ENCODE measurements around the gene SLC39A11.

The SLC39A11 gene

DNA sequence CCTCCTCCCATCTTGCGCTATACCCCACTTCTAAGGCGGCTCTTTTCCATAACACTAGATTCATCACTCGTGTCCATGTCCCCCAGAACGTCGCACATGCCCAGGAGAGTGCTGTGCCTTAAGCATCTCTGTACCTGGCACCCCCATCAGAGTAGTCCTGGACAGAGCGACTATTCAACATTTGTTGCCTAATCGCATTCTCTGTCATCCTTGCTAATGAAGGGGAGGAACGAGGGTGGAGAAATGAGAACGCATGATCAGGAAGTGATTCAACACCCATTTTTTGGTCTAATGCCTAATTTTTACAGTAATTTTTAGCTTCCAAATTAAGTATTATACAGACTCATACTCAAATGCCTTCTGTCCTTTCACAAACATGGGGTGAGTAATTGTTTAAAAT is 53.2 kb downstream of the SLC39A11 start:
- DNase-seq: no peak

DNA sequence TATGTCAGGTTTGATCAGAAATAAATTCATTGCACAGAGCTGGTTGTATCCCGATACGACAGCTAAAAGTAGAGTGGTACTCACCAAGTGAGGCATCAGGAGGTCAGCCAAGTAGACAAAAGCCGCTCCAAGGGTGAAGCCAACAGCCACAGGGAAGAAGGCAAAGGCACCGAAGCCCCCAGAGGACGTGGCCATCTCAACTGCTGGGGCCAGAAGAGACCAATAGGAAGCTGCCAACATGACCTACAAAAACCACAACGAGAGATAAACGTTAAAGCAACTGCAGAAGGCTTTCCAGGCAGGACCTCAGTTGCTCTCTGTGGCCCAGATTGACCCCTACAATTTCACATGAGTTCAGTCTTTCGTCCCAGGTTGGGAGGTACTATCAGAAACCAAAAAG is 61.0 kb downstream of the SLC39A11 start:
- DNase-seq: no peak

DNA sequence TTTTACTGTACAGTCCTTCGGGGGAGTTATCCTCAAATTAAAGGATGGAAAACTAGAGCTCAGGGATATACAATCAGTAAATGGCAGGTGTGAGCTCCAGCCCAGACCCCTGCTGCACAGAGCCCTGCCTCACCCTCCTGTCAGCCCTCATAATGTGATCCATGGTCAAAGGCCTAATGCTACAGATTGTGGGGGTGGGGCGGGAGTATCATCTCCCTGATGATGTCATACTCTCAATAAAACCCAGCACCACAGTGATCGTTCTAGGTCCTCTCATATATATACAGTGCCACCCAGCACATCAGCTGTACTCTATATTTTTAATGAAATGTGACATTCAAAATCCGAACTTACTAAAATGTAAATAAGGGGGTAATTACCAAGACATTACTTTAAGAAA is 61.5 kb downstream of the SLC39A11 start:
- DNase-seq: no peak

DNA sequence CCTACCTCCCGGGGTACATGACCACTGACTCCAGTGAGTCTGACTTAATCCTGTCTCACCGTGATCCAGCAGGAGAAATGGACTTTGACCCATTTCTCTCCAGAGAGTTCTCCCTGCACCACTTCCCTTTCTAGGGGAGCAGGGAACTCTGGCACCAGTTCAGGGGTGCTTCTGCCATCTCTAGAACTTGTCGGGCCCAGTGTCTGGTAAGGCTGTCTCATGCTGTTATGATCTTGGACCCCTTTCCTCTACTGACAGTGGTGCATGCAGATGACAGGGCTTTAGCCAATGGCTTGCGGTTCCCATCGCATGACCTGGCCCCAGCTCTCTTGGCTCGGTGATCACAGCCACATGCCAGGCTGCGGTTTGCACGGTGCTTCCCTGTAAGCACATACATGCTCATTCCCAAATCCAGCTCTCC is 62.0 kb downstream of the SLC39A11 start:
- DNase-seq: peak; percentile 53

DNA sequence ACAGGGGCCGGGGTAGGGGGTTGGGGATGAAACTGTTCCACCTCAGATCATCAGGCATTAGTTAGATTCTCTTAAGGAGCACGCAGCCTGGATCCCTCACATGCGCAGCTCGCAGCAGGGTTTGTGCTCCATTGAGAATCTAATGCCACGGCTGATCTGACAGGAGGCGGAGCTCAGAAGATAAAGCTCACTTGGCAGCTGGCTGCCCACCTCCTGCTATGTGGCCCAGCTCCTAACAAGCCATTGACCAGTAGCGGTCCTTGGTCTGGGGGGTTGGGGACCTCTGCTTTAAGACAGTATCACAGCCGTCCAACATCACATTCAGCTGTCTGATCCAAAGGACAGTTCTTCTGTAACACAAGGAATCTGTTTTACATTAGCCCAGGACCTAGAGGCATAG is 62.5 kb downstream of the SLC39A11 start:
- no peak for DNase-seq

DNA sequence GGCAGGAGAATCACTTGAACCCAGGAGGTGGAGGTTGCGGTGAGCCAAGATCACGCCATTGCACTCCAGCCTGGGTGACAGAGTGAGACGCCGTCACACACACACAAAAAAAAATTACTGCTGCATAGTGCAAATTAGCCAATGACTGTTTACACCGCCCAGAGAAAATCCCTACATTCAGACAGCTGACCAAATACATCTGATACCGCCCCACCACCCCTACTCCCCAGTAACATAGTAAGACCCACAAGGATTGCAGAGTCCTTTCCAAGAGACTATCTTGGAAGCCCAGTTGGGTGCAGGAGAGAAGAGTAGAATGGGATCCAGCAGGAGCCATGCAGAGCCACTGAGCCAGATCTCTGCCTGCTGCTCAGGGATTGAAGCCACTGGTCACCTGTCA is 63.5 kb downstream of the SLC39A11 start:
- DNase-seq: no peak

DNA sequence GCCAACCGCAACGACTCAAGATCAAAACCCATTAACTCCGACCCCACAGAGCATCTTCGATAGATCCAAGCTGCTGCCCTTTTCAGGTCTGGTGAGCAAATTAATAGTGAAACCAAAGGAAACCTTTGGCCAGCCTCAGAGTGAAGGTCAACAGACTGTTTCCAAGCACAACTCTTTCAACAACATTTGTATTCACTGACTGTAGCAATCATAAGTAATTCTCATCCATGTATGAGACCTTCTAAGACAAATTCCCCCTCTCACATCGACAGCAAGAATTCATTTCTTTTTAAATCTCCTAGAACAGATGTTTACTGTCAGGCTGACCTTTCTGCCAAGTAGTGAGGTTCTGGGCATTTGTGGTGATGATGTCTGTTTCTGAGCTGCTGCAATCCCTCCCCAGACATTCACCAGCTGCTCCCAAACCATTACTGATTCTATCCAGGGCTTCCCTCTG is 64.2 kb downstream of the SLC39A11 start:
- no peak for DNase-seq

DNA sequence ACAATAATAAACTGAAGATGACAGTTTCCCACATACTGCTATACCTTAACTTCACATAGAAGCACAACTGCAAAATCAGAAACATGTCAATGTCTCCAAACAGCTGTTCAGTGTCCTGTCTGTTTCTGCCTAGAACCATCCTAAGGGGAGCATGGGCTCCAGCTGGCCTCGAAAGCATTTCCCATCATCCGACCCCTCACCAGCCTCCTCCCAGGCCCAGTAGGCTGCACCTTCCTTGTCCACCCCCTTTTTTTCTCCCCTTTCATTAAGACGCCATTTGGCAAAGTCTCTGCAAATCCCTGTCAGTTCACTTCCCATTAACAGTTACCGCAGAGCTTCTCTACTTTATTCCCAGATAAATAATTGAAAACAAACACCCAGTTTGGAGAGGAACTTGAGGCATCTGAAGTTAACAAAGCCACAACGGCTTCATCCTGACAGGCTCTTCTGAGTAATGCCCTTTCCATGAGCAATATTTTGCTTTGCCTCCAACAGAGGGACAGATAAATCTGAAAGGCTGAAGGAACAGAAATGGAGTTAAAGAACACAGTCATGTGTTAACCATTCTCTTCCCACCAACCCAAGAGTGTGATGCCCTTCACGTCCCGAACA is 65.3 kb downstream of the SLC39A11 start:
- DNase-seq: no peak

DNA sequence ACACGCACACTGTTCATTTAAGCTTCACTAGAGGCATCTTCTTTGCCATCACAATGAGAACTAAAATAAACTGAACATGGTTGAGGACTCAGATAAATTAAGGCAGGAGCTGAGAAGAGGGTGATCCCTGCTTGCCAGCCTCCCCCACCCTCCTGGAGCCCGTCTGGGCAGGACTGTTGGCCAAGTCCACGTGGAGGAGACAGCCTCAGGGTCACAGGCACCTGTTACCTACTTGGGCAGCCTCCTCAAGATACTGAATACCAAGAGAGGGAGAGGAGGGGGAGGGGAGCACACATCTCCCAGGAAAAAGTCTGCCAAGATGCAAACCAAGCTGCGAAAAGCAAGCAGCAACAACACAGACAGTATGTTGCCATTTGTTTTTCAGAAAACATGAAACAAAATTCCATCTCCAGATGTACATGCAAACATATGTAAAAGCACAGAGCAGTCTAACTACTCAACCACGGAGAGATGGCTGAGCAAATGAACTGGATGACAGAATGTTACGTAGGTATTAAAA is 67.4 kb downstream of the SLC39A11 start:
- no peak for DNase-seq

DNA sequence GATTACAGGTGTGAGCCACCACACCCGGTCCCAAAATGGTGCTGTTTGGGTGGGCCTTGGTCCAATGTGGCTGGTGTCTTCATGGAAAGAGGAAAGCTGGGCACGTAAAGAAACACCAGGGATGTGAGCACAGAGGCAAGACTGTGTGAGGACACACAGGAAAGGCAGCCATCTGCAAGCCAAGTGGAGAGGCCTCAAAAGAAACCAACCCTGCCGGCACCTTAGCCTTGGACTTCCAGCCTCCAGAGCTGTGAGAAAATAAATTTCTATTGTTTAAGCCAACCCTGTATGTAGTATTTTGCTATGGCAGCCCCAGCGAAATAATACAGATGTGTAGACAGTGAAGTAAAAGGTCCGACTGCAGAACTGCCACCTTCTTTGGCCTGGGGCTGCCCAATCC is 68.7 kb downstream of the SLC39A11 start:
- DNase-seq: no peak

DNA sequence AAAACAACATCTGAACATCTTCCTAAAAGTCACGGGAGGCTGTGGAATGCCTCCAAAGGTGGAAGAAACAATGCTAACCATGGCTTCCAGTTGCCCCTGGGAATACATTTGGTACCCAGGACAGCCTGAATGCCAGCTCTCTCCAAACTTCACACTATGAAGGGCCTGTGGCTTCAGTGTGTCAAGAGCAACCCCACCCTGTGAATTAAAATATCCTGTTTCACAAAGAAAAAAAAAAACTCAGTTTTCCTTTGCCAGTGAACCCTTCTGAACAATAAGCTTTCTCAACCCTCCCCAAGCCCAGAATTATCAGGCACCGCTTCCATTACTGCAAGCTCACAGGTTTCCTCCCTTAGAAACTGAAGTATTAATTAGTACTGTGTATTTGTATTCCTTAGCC is 69.8 kb downstream of the SLC39A11 start:
- no peak for DNase-seq

DNA sequence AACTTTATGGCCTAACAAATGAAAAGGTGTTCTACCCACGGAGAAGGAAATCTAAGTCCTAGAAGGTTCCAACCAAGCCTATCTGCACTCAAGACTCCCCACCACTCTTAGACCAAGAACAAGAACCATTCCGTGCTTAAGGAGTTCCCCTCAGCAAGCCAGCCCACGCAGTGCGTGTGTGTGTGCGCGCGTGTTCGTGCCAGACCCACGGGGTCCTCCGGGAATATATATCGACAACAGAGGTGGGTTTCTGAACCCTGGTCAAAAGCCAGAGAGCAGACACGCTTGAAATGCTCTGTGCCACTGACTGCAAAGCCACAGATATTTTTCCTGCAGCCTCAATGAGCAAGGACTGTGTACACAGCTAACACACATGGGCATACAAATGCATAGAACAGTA is 70.7 kb downstream of the SLC39A11 start:
- no peak for DNase-seq

DNA sequence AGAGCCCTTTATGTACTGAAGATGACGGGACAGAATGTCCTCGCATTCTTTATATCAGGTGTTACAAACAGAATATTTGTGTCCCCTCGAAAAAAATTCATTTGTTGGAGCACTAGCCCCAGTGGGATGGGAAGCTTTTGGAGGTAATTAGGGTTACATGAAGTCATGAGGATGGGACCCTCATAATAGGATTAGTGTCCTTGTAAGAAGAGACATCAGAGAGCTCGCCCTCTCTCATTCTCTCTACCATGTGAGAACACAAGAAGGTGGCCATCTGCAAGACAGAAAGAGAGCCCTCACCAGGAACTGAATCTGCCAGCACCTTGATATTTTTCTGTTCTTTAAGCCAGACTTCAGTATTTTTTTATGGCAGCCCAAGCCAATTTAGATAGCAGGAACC is 72.4 kb downstream of the SLC39A11 start:
- no peak for DNase-seq

DNA sequence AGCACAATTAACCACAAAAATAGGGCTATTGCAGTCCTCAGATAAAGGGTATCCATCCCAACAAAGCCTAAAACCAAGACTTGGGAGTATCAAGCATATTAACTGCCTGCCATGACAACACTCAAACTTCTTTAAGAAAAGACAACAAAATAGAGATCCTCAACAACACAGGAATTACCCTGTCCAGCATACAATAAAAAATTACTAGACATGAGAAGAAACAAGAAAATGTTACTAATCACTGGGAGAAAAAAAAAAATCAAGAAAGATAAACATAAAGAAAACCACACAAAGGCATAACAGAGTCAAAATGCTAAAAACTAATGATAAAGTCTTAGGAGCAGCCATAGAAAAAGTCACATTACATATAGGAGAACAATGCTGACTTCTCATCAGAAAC is 73.9 kb downstream of the SLC39A11 start:
- no peak for DNase-seq

DNA sequence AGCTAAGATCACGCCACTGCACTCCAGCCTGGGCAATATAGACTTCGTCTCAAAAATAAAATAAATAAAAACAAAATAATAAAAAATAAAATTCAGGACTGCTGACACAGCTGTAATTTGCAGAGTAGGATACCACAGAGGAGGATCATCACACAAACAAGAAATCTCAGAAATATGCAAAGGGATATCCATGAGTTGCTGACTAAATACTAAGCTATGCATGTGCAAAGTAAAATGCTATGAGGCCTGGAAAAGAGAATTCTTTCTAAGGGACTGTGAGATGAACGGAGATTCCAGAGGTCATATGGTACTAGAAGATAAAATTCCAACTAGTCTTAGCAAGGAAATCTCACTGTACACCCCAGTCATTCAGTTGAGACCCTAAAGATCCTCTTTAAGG is 74.8 kb downstream of the SLC39A11 start:
- DNase-seq: no peak

DNA sequence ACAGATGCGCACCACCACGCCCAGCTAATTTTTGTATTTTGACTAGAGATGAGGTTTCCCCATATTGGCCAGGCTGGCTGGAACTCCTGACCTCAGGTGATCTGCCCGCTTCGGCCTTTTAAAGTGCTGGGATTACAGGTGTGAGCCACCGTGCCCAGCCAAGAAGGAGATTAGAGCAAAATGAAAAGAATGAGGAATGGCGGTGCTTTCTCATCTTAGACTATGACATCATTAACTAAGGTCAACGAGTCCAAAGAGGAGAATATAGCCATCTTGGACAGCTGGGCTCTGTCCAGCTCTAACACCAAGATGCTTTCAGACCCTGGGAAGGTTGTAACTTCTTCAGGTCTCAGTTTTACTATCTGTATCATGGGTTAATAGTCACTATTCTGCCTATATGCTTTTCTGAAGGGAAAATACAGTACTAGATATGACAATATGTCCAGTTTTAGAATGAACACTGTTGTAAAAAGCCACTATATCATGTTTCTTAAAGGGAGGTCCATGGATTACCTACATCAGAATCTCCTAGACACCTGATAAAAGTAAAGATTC is 76.7 kb downstream of the SLC39A11 start:
- no peak for DNase-seq

DNA sequence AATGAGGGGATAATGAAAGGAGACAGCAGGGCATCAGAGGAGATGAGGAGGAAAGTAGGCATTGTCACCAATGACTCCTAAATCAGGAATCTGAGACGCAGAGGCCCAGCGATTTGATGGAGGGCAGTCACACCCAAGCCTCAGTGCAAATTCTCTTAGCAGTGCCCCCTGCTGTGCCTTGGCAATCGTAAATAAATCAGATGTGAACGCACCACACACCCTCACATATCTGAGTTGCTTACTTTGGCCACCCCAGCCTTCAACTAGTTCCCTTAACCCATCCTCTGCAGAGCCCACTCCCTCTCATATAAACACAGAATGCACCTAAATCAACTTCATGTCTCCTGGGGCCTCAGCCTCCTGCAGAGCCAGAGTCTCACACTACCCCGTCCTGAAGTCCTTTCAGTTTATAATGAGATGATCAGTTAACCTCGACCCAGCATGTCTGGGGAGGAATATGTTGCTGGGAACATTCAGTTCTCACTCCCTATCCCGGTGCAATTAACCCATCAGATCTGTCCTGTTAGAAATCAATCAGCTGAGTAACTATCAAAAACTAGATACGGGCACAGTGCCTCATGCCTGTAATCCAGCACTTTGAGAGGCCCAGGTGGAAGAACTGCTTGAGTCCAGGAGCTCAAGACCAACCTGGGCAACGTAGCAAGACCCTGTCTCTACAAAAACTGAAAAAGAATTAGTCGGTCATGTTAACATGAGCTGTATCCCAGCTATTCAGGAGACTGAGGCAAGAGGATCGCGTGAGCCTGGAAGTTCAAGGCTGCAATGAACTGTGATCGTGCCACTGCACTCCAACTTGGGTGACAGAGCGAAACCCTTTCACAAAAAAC is 78.4 kb downstream of the SLC39A11 start:
- no peak for DNase-seq

DNA sequence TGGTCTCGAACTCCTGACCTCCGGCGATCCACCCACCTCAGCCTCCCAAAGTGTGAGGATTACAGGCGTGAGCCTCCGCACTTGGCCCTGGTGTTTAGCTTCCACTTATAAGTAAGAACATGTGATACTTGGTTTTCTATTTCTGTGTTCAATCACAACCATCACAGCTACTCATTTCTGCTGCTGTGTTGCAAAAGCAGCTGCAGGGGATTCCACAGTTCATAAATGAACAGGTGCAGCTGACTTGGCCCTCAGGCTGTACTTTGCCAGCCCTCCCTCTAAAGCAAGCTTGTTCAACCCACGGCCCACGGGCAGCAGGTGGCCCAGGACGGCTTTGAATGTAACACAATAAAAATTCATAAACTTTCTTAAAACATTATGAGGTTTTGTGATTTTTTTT is 79.2 kb downstream of the SLC39A11 start:
- peak; percentile 56 for DNase-seq

DNA sequence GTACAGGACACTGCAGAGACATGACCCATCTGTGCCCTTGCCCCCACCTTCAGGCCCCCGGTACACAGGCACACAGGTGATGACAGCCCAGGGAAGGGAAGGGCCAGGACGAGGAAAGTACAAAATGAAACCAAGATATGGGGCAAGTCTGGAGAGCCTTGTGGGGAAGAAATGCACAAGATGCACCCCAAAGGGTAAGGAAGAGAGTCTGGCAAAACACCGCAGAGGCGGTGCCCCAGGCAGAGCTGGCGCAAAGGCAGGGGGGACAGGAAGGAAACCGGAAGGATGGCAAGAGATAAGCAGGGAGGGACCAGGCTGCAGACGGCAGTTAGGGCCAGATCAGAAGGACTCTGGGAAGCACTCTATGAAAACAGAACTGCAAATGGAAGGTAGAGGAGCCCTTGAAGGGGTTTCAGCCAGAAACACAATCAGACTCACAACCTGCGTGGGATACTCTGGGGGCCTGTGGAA is 81.4 kb downstream of the SLC39A11 start:
- DNase-seq: no peak

DNA sequence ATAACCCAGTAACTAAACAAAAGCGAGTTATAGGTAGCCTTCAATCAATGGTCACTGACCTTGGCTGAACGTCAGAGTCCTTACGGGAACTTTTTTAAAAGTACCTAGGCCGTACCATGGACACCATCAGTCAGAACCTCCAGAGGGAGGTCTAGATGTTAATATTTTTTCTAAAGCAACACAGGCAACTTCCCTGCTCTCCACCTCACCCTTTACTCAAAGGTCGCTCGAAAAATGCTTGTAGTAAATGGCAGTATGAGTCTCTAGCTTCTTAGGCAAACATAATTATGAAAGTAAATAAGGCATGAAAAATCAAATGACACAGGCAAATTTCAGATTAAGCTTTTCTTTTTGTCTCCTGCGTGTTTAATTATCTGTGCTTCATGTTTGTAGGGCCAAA is 82.1 kb downstream of the SLC39A11 start:
- no peak for DNase-seq

DNA sequence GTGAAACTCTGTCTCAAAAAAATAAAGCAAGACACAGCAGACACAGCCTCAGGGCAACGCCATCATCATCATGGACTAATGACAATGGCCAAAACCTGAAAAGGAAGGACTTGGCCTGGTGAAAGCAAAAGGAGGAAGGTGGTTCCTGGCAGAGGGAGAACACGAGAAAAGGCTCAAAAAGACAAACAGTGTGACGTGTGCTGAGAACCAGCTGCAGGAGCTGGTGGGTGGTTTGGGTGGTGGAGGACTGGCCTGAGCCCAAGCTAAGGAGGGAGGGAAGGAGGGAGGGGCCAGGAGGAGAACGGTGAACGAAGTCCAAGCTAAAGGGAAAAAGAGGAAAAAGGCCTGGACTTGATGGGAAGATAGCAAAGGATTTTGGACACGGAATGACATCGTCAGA is 85.1 kb downstream of the SLC39A11 start:
- no peak for DNase-seq

DNA sequence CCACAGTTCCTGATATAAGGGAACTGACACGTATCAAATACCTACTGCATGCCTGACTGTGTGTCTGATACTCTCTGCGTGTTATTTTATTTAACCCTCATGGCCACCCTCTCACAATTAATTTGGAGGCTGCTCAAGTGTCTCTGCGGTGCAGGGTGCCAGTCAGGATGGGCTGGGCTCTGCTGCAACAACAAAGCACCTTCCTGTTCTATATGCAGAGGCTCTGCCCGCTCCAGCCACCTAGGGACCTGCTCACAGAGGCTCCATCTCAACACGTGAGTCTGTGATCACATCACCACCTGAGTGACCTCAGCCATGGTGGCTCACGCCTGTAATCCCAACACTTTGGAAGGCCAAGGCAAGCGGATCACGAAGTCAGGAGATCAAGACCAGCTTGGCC is 87.1 kb downstream of the SLC39A11 start:
- no peak for DNase-seq

DNA sequence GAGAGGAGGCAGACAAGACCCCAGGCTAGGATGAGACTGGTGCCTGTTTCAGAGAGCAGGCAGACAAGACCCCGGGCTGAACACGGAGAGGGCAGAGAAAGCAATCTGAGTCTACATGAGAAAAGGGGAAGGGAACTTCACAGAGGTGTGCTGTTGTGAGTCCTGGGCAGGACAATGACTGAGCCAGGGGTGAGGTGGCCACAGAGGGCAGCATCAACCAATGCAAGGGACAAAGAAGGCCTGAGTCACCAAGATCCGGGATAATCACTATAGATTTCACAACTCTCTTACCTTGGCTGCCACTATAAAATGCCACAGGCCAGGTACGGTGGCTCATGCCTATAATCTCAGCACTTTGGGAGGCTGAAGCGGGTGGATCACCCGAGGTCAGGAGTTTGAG is 89.0 kb downstream of the SLC39A11 start:
- no peak for DNase-seq

DNA sequence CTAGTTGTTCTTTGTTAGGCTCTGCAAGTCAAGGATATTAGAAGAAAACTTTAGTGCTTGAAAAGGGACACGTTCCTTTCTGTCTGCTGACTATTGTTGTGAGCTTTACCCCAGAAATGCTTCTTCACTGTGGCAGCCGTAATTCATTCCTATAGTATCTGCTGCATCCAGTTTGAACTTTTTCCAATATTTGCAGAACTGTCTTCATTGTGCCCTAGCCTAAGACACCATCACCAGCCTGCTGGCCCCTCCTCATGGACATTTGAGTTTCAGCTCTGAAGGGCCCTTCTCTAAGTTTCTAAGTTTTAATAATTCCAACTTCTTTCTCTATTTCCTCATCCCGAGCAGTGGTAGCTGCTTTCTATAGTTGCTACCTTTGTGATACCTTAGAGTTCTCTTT is 91.7 kb downstream of the SLC39A11 start:
- no peak for DNase-seq
